ENCODE measurements around the gene PATJ.
"Not testable (repeated sequence)": the region's sequence is repeated elsewhere in the genome, so short reads cannot be mapped to it uniquely, and the experiment has no call there.

The PATJ gene

DNA sequence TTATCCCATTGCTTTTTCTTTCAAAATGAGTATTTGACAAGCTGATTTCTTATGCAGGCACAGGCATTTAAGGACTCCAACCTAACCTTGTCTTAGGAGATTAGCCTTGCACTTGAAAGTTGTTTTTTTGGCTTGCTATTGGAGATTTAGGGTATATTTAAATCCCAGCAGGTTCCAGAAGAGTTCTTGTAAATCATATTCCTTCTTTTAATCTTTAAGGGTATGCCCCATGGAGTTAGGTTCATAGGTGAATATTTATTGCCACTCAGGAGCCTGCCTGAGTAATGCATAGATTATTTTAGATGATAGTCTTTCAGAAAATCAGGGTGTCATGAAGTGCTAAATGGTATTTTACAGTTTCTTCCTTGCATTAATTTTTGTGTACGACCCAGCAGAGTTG lies 146.5 kb downstream of the PATJ start:
- no peak for DNase-seq (ENCODE audit: low read depth)

DNA sequence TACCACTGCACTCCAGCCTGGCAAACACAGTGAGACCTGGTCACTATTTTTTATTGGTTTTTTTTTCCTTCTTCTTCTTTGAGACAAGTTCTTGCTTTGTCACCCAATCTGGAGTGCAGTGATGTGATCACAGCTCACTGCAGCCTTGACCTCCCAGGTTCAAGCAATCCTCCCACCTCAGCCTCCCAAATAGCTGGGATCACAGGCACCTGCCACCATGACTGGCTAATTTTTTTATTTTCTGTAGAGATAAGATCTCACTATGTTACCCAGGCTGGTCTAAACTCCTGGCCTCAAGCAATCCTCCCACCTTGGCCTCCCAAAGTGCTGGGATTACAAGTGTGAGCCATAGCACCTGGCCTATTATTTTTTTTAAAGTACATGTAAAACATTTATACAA lies 148.2 kb downstream of the PATJ start:
- not testable (repeated sequence) for DNase-seq (ENCODE audit: low read depth)

DNA sequence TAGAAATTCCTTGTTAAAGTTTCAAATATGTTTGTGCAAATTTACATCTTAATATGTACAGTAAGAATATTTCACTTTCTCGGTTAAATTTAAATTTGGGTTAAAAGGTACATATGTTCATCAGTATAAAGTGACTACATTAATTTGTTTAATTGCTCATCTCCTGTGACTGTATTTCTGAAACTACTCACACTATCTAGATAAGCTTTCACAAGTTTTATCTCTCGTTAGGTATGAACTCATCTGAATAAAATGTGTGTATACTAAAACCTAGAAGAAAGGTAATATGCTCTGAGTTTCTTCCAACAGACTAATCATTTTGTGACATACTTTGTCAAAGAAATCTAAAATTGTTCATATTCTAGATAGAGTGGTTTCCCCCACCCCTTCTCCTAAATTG lies 150.7 kb downstream of the PATJ start:
- DNase-seq (ENCODE audit: low read depth): no peak

DNA sequence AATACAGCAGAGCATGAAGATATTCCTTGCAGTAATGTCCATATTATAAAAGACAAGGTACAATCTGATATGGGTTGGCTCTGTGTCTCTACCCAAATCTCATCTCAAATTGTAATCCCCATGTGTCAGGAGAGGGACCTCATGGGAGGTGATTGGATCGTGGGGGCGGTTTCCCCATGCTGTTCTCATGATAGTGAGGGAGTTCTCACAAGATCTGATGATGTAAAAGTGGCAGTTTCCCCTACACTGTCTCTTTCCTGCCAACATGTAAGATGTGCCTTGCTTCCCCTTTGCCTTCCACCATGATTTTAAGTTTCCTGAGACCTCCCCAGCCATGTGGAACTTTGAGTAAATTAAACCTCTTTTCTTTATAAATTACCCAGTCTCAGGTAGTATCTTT lies 152.0 kb downstream of the PATJ start:
- DNase-seq (ENCODE audit: low read depth): not testable (repeated sequence)

DNA sequence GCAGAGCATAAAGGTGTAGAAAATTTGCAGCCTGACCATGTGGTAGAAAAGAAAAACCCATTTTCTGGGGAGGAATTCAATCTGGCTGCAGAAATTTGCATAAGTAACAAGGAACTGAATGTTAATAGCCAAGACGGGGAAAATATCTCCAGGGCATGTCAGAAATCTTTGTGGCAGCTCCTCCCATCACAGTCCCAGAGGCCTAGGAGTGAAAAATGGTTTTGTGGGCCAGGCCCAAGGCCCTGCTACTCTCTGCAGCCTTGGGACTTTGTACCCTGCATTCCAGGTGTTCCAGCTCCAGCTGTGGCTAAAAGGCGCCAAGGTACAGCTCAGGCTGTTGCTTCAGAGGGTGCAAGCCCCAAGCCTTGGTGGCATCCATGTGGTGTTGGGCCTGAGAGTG lies 152.9 kb downstream of the PATJ start:
- no peak for DNase-seq (ENCODE audit: low read depth)

DNA sequence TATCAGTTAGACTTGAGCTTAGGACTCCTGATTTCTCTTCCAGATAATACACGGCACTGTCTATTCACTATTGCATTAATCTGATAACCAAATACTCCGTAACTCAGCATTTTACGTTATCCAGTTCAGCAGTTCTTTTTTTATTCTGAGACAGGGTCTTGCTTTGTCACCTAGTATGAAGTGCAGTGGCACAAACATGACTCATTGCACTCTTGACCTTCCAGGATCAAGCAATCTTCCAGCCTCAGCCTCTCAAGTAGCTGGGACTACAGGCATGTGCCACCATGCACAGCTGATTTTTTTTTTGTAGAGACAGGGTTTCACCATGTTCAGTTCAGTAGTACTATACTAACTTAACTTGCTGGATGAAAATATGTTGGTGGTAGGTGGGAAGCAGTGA lies 156.4 kb downstream of the PATJ start:
- no peak for DNase-seq (ENCODE audit: low read depth)

DNA sequence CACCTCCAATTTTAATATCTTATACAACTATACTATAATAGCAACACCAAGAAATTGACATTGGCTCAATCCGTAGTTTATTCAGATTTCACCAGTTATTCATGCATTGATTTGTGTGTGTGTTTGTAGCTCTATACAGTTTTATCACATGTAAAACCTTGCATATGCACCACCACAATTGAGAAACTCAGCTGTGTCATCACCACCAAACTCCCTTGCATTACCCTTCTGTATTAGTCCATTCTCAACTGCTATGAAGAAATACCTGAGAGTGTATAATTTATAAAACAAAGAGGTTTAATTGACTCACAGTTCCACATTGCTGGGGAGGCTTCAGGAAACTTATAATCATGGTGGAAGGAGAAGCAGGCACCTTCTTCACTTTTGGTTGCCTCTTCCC lies 162.1 kb downstream of the PATJ start:
- no peak for DNase-seq (ENCODE audit: low read depth)

DNA sequence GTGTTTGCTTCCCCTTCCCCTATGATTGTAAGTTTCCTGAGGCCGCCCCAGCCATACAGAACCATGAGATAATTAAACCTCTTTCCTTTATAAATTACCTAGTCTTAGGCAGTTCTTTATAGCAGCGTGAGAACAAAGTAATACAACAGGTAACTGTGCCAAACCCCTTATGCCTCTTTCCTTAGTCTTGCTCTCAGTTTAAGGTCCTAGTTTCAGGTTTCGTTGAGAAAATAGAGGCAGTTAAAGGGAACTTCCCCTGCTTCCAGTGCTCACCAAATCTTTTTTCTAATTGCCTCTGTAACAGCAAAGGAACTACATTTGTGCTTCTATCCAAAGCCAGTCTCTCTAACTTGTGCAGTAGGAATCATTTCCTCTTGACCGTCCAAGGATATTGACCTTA lies 164.8 kb downstream of the PATJ start:
- no peak for DNase-seq (ENCODE audit: low read depth)

DNA sequence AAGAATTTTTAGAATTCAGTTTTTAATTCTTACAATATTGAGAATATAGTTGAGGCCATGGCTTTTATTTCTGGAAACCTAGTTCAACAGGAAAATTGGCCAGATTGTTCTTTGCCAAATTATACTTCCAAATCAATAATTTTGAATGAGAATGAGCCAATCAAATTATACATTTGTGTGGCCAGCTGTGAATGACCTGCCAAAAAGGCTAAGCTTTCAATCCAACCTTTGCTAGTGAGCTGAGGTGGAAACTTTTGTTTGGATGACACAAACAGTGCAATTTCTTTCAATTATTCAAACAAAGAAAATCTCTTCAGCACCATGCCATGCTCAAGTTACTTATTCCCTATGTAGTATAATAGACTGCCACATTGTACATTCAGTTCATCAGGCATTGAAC lies 167.8 kb downstream of the PATJ start:
- DNase-seq (ENCODE audit: low read depth): no peak

DNA sequence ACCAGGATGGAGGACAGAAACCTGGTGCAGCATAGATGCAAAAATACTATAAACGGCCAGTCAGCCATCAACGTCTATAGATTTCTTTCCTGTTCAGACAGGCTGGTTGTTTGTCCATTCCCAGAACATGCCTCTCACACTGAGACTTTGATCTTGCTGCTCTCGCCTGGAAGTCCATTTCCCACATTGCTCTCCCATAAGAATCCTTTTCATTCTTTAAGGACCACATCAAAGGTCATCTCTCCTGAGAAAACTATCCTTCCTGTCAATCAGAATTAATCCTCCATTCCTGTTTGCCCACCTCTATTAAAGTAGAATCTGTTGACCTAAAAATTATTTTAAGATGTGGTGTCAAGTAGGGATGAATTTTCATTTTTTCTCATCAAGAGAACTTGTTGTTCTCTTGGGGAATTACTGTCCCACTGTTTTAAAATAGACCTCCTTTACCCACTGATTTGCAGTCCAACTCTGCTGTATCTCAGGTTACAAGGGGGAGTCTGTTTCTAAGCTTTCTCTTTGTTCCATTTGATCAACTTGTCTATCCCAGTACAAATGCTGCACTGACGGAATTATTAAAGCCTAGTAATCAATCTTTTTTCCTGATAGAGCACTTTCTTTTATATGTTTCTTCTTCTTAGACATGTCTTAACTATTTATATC lies 172.7 kb downstream of the PATJ start:
- DNase-seq (ENCODE audit: low read depth): no peak

DNA sequence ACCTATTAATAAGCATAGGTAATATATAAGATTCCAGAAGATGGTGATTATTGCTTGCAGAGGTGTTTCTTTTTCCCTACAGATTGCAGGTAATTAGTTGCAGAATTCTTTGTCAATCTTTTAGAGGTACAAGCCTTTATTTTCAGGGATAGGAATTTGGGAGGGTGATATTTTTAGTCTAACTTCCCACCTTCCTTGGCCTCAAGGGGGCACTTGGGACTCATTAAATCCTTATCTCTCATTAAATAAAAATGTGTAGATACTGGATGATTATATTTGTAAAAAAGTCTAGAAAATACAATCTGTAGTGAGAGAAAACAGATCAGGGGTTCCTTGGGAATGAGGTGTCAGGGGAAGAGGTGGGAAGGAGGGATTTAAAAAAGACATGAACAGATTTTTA lies 179.2 kb downstream of the PATJ start:
- no peak for DNase-seq (ENCODE audit: low read depth)

DNA sequence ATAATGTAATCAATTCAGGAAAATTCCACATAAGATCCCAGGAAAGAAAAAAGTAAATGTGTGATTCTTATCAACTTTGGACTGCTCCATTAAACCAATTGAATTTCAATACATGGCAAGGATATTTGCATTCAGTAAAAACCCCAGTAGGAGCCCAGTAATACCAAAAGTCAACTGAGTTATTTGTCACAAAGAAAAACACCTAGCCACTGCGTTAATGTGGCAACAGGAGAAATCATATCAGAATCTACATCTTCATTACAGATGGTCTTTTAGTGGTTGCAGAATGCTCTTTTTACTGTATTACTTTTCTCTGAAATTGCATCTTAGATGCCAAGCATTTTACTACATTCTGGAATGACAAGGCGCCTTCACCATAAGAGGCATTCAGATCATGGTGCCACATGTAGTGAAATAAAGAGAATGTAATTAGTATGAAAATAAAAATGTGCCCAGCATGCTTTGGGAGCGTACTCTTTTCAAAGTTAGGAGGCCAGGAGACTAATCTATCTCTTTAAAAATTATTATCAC lies 180.7 kb downstream of the PATJ start:
- no peak for DNase-seq (ENCODE audit: low read depth)

DNA sequence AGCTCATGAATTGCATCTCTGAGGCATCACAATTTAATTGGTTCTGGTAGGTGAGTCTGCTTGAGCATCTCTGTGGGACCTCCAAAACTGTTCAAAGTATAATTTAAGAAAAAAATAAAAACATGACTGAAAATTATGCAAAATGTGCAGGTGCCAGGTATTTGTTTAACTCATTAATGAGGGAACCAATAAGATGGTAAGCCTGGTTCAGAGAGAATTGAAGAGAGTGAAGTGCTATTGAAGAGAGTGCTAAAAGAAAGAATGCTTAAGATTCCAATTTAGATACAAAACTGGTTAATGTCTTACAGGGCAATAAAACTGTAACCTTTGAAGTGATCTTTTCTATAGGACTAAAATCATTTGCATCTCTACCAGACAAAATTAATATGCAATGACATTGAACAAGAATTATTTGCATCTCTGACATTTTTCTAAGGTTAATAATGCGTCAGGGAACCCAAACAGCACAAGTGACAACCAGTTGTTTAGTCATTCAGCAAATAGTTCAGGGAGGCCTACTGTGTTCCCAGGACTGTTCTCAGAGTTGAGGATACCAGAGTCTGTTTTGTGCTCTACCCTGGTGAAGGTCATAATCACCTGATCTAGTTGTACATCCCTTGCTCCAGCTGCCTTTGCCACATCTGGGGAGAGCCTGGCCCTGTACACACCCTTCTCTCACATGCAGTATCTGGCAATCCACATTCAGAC lies 183.5 kb downstream of the PATJ start:
- DNase-seq (ENCODE audit: low read depth): no peak

DNA sequence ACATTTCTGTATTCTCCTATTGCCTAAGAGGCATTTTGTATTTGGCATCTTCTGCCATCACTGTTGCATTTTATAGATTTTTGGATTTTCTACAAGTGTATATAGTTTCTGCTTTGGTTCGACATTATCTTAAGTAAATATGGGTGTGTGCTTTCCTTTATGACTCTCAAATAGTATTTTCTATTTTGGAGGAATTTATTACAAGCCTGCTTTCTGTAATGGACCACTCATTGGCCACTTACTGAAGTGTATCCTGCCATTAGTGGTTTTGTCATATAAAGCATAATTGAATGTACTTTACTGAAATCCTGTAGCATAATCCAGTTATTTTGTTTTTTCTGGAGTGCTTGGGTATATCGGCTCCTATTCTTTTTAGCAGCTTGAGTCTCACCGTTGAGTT lies 184.3 kb downstream of the PATJ start:
- DNase-seq (ENCODE audit: low read depth): no peak

DNA sequence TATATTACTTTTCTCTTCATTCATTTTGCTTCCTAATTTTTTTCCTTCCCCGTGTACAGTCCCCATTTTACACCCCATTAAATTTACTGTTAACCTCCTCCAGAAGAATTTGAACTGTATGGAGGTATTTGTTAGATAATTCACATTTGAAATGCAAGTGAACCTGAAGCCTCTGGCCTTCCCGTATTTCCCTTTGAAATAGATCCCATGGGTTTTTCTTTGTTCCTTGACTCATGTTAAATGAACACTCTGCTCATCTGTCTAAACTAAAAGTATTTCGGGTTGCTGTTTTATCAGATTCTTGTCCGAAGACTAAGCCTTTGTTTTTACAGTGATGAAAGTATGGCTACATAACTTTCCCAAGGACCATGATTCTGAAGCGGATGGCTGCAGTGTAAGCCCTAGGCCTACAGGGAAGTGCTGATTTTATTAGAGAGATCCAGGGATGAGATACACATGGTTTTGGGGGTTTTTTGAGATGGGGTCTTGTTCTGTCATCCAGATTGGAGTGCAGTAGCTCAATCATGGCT lies 187.9 kb downstream of the PATJ start:
- DNase-seq (ENCODE audit: low read depth): no peak

DNA sequence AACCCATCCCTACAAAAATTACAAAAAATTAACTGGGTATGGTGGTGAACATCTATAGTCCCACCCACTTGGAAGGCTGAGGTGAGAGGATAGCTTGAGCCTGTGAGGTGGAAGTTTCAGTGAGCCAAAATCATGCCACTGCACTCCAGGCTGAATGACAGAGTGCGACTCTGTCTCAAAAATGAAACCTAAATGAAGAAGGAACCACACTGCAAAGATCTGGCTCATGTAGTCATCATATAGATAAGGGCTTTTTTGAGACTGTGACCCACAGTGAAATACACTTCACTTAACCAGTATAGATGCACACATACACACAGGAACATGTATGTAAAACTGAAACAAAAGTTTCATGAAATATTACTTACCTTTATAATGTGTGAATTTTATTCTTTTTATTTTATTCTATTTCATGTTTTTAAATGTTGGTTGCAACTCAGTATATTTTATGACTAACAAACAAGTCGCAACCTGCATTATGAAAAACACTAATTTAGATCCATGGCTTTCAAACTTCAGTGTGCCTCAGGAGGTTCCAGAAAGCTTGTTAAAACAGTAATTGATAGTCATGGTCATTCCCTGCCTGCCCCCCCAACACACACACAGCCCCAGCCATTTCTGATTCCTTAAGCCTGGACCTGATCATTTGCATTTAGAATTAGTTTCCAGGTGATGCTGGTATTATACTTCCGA lies 189.5 kb downstream of the PATJ start:
- no peak for DNase-seq (ENCODE audit: low read depth)

DNA sequence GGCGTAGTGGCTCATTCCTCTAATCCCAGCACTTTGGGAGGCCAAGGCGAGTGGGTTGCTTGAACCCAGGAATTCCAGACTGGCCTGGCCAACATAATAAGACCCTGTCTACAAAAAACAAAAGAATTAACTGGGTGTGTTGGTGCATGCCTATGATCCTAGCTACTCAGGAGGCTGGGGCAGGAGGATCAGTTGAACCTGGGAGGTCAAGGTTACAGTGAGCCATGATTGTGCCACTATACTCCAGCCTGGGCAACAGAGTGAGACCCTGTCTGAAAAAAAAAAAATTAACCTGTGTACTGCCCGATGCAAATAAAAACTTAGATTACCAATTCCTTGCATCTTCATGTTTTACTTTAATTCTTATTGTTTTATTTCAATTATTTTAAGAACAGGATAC lies 193.2 kb downstream of the PATJ start:
- DNase-seq (ENCODE audit: low read depth): no peak

DNA sequence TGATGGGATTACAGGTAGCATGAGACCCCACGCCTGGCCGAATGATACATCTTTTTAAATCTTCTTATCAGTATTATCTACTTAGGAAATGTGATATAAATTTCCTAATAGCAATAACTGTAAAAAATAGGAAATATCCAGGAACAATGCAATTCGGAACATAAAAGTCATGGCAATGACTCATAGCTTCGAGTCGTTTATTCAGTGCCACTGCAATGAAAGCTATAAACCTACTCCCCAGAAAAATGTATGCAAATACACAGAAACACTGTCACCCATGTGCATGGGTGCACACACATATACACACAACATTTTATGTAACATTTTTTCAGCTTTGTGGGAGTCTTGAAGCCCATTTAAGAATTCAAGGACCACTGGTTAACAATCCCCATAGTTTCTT lies 194.6 kb downstream of the PATJ start:
- no peak for DNase-seq (ENCODE audit: low read depth)

DNA sequence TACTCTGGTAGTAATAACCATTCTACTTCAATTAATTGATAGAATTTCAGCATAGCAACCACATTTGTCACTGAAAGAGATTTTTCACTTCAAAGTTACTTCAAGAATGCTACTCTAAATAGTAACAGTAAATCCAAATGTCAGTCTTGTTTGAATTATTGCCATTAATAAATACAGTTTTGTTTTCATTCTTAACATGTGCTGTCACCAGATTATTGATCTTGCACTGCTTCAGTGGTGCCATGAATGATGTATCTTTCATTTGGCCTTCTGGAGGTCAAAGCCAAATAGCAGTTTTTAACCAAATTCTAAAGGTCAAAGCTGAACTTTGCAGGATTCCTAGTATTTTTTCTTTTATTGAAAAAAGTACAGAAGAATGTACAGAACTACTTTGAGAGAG lies 199.5 kb downstream of the PATJ start:
- DNase-seq (ENCODE audit: low read depth): no peak

DNA sequence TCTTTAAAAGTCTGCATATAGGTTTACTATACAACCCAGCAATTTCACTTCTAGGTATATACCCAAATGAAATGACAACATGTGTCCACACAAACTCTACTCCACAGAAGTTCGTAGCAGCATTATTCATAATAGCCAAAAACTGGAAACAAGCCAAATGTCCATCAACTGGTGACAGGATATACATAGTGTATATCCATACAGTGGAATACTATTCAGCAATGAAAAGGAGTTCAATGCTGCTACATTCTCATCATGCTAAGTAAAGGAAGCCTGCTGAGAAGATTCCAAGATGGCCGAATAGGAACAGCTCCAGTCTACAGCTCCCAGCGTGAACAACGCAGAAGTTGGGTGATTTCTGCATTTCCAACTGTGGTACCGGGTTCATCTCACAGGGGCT lies 200.6 kb downstream of the PATJ start:
- no peak for DNase-seq (ENCODE audit: low read depth)

DNA sequence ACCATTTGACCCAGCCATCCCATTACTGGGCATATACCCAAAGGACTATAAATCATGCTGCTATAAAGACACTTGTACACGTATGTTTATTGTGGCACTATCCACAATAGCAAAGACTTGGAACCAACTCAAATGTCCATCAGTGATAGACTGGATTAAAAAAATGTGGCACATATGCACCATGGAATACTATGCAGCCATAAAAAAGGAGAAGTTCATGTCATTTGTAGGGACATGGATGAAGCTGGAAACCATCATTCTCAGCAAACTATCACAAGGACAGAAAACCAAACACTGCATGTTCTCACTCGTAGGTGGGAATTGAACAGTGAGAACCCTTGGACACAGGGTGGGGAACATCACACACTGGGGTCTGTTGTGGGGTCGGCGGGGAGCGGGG lies 206.4 kb downstream of the PATJ start:
- not testable (repeated sequence) for DNase-seq (ENCODE audit: low read depth)

DNA sequence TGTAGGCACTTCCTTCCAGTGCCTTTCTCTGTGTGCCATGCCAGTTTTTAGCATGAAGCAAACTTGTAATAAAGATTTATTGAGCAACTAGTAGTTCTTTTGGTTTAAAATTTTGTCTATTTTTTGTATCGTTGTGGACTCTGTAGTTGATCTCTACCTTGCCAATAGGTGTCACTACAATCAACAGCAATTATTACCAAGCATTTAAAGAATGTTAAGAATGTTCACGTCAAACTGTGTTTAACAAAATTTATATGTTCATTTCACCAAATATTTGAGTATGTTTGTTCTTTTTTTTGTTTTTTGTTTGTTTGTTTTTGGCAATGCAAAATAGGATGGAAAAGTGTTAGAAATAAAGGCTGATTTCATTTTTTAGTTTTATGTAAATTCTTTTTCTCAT lies 208.1 kb downstream of the PATJ start:
- no peak for DNase-seq (ENCODE audit: low read depth)
